ENCODE data around the gene ANKRD52. TPM values are rescaled to one million over a fixed set of nuclear protein-coding genes. Genes with fewer than 3 reads are reported as not detected.

The ANKRD52 gene
- total and polyA plus RNA-seq, 2 of the 8 experiments (the other 6 are each of a cell fraction or from before 2014, with no cell fraction given), result 14.0 to 36.3 TPM

DNA sequence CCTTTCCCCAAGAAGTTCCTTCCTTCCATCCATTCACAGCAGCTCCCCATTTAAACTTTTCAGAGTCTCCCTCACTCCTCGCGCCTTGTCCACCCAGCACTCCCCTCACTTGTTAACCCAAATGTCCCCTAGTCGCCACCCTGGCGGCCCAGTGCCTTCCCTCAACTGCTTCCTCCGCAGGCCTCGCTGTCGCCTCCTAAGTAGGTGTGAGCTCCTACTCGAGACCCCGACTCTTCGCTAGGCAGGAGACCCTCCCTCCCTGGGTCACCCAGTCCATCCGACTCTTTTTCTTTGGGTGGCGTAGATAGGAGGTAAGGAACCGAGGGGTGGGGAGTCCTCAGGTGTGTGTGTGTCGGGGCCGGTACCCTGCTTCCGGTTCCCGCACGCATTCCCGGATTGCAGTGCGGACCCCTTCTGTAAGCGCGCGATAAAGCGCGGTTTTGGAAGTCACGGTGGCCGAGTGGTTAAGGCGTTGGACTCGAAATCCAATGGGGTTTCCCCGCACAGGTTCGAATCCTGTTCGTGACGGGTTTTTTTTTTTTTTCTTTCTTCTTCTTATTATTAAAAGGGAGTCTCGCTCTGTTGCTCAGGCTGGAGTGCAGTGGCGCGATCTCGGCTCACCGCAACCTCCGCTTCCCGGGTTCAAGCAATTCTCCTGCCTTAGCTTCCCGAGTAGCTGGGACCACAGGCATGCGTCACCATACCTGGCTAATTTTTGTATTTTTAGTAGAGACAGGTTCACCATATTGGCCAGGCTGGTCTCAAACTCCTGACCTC lies 68.1 kb downstream of the ANKRD52 start (continued):
- TF ChIP-seq, protein P1, sequence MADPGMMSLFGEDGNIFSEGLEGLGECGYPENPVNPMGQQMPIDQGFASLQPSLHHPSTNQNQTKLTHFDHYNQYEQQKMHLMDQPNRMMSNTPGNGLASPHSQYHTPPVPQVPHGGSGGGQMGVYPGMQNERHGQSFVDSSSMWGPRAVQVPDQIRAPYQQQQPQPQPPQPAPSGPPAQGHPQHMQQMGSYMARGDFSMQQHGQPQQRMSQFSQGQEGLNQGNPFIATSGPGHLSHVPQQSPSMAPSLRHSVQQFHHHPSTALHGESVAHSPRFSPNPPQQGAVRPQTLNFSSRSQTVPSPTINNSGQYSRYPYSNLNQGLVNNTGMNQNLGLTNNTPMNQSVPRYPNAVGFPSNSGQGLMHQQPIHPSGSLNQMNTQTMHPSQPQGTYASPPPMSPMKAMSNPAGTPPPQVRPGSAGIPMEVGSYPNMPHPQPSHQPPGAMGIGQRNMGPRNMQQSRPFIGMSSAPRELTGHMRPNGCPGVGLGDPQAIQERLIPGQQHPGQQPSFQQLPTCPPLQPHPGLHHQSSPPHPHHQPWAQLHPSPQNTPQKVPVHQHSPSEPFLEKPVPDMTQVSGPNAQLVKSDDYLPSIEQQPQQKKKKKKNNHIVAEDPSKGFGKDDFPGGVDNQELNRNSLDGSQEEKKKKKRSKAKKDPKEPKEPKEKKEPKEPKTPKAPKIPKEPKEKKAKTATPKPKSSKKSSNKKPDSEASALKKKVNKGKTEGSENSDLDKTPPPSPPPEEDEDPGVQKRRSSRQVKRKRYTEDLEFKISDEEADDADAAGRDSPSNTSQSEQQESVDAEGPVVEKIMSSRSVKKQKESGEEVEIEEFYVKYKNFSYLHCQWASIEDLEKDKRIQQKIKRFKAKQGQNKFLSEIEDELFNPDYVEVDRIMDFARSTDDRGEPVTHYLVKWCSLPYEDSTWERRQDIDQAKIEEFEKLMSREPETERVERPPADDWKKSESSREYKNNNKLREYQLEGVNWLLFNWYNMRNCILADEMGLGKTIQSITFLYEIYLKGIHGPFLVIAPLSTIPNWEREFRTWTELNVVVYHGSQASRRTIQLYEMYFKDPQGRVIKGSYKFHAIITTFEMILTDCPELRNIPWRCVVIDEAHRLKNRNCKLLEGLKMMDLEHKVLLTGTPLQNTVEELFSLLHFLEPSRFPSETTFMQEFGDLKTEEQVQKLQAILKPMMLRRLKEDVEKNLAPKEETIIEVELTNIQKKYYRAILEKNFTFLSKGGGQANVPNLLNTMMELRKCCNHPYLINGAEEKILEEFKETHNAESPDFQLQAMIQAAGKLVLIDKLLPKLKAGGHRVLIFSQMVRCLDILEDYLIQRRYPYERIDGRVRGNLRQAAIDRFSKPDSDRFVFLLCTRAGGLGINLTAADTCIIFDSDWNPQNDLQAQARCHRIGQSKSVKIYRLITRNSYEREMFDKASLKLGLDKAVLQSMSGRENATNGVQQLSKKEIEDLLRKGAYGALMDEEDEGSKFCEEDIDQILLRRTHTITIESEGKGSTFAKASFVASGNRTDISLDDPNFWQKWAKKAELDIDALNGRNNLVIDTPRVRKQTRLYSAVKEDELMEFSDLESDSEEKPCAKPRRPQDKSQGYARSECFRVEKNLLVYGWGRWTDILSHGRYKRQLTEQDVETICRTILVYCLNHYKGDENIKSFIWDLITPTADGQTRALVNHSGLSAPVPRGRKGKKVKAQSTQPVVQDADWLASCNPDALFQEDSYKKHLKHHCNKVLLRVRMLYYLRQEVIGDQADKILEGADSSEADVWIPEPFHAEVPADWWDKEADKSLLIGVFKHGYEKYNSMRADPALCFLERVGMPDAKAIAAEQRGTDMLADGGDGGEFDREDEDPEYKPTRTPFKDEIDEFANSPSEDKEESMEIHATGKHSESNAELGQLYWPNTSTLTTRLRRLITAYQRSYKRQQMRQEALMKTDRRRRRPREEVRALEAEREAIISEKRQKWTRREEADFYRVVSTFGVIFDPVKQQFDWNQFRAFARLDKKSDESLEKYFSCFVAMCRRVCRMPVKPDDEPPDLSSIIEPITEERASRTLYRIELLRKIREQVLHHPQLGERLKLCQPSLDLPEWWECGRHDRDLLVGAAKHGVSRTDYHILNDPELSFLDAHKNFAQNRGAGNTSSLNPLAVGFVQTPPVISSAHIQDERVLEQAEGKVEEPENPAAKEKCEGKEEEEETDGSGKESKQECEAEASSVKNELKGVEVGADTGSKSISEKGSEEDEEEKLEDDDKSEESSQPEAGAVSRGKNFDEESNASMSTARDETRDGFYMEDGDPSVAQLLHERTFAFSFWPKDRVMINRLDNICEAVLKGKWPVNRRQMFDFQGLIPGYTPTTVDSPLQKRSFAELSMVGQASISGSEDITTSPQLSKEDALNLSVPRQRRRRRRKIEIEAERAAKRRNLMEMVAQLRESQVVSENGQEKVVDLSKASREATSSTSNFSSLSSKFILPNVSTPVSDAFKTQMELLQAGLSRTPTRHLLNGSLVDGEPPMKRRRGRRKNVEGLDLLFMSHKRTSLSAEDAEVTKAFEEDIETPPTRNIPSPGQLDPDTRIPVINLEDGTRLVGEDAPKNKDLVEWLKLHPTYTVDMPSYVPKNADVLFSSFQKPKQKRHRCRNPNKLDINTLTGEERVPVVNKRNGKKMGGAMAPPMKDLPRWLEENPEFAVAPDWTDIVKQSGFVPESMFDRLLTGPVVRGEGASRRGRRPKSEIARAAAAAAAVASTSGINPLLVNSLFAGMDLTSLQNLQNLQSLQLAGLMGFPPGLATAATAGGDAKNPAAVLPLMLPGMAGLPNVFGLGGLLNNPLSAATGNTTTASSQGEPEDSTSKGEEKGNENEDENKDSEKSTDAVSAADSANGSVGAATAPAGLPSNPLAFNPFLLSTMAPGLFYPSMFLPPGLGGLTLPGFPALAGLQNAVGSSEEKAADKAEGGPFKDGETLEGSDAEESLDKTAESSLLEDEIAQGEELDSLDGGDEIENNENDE (IDR thresholded peaks at IDR 0.05; ENCODE audit: insufficient replicate concordance, low read length), result no peak
- TF ChIP-seq SIRT6 (IDR thresholded peaks at IDR 0.05; ENCODE audit: low read length) (no peak), CHD2 (IDR thresholded peaks at IDR 0.05; ENCODE audit: low read length) (peak; percentile 66; the same call in 1 of the 2 replicates), MAX (IDR thresholded peaks at IDR 0.05) (peak; percentile 45; the same call in 1 of the 2 replicates), GTF2F1 (IDR thresholded peaks at IDR 0.05; ENCODE audit: borderline replicate concordance, low read depth, low read length) (no peak), YY1 (IDR thresholded peaks at IDR 0.05; ENCODE audit: low read depth, low read length) (no peak), POU5F1 (IDR thresholded peaks at IDR 0.05; ENCODE audit: low read depth, low read length) (no peak)
- TF ChIP-seq, protein P2, sequence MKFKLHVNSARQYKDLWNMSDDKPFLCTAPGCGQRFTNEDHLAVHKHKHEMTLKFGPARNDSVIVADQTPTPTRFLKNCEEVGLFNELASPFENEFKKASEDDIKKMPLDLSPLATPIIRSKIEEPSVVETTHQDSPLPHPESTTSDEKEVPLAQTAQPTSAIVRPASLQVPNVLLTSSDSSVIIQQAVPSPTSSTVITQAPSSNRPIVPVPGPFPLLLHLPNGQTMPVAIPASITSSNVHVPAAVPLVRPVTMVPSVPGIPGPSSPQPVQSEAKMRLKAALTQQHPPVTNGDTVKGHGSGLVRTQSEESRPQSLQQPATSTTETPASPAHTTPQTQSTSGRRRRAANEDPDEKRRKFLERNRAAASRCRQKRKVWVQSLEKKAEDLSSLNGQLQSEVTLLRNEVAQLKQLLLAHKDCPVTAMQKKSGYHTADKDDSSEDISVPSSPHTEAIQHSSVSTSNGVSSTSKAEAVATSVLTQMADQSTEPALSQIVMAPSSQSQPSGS (IDR thresholded peaks at IDR 0.05; ENCODE audit: low read length), result peak; percentile 81

Measured in H1 (cell line).